ENCODE data around the gene TSHR. TPM values are rescaled to one million over a fixed set of nuclear protein-coding genes. Genes with fewer than 3 reads are reported as not detected.

TSHR gene
- total RNA-seq, 2 experiments from 2014 or later = not detected

DNA sequence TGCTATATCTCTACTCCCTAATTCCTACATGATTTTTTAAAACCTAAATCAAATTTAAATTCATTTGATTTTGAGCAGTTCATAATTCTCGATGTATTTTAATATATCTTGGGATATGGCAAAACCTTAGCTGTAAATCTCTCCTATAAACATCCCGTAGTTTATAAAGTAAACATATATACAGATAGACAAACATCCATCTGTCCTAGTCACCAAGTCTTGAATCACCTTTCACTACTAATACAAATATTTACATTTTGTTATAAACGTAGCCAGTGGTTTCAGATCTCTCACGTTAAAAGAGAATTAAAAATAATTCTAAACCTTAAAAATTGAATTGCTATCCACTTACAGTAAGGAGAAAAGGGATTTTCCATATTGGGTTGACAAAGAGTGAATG, 107.0 kb downstream of the TSHR start:
- H3K27me3 ChIP-seq (ENCODE audit: control insufficient read depth in 1 of 2, insufficient read depth in 2 of 2, low read length in 2 of 2) = peaks cover 0 to 2% of the 10 kb centered on the region in 2 experiments
- Mint-ChIP-seq H3K27me3 (peaks cover 28% of the 10 kb centered on the region), H3K4me1 (ENCODE audit: low read depth) (no peaks in the 10 kb centered on the region), H3K9me3 (no peaks in the 10 kb centered on the region), H3K36me3 (ENCODE audit: low read depth) (no peaks in the 10 kb centered on the region), H3K27ac (no peak overlapping the region), H3K4me3 (no peak overlapping the region)
- no peaks in the 10 kb centered on the region for H3K9me3 ChIP-seq (ENCODE audit: control insufficient read depth in 1 of 2, insufficient read depth in 1 of 2, low read length in 2 of 2)
- no peak overlapping the region for H3K4me3 ChIP-seq (ENCODE audit: low read length)
- TF ChIP-seq, protein P1, sequence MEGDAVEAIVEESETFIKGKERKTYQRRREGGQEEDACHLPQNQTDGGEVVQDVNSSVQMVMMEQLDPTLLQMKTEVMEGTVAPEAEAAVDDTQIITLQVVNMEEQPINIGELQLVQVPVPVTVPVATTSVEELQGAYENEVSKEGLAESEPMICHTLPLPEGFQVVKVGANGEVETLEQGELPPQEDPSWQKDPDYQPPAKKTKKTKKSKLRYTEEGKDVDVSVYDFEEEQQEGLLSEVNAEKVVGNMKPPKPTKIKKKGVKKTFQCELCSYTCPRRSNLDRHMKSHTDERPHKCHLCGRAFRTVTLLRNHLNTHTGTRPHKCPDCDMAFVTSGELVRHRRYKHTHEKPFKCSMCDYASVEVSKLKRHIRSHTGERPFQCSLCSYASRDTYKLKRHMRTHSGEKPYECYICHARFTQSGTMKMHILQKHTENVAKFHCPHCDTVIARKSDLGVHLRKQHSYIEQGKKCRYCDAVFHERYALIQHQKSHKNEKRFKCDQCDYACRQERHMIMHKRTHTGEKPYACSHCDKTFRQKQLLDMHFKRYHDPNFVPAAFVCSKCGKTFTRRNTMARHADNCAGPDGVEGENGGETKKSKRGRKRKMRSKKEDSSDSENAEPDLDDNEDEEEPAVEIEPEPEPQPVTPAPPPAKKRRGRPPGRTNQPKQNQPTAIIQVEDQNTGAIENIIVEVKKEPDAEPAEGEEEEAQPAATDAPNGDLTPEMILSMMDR (IDR thresholded peaks at IDR 0.05) = no peak
- ChIA-PET POLR2A (no interaction called here), CTCF (no interaction called here)
- no peak overlapping the region for H3K27ac ChIP-seq (ENCODE audit: low read depth in 1 of 2, low read length in 2 of 2)
- no peak for DNase-seq
- no peaks in the 10 kb centered on the region for H3K36me3 ChIP-seq (ENCODE audit: insufficient read depth, low read length)
- H3K4me1 ChIP-seq (ENCODE audit: insufficient read depth, low read length) = no peaks in the 10 kb centered on the region
- intact Hi-C loops (cut with DNase I, micrococcal nuclease) = no loop called here
- no peak for ATAC-seq (ENCODE audit: poor library complexity)

DNA sequence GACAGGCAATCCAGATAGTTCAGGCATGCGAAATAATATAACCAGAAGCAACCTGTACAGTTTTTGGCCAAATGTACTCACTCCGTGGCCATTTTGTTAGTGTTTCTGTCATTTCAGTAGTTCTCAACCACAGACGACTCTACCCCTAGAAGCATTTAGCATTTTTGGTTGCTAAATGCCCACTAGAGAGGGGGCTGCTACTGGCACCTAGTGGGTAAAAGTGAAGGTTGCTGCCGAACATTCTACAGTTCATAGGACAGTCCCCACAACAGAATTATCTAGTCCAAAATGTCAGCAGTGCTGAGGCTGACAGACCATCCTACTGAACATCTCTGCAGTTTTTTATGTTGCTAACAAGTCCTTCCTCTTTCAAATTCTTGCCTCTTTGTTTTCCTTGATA, 107.4 kb downstream of the TSHR start:
- TF ChIP-seq, protein P1 (IDR thresholded peaks at IDR 0.05) = no peak
- ChIA-PET CTCF (no interaction called here), POLR2A (no interaction called here)
- no peak overlapping the region for H3K4me3 ChIP-seq (ENCODE audit: low read length)
- Mint-ChIP-seq H3K9me3 (no peaks in the 10 kb centered on the region), H3K36me3 (ENCODE audit: low read depth) (no peaks in the 10 kb centered on the region), H3K27ac (no peak overlapping the region), H3K4me1 (ENCODE audit: low read depth) (no peaks in the 10 kb centered on the region), H3K4me3 (no peak overlapping the region), H3K27me3 (peaks cover 24% of the 10 kb centered on the region)
- intact Hi-C loops (cut with DNase I, micrococcal nuclease) = no loop called here
- peaks cover 0 to 2% of the 10 kb centered on the region in 2 experiments for H3K27me3 ChIP-seq (ENCODE audit: control insufficient read depth in 1 of 2, insufficient read depth in 2 of 2, low read length in 2 of 2)
- no peaks in the 10 kb centered on the region for H3K4me1 ChIP-seq (ENCODE audit: insufficient read depth, low read length)
- no peaks in the 10 kb centered on the region for H3K36me3 ChIP-seq (ENCODE audit: insufficient read depth, low read length)
- H3K27ac ChIP-seq (ENCODE audit: low read depth in 1 of 2, low read length in 2 of 2) = no peak overlapping the region
- no peaks in the 10 kb centered on the region for H3K9me3 ChIP-seq (ENCODE audit: control insufficient read depth in 1 of 2, insufficient read depth in 1 of 2, low read length in 2 of 2)
- ATAC-seq (ENCODE audit: poor library complexity) (no peak), DNase-seq (peak in 3 of 14 experiments; percentile 7 to 25 (median 20))

DNA sequence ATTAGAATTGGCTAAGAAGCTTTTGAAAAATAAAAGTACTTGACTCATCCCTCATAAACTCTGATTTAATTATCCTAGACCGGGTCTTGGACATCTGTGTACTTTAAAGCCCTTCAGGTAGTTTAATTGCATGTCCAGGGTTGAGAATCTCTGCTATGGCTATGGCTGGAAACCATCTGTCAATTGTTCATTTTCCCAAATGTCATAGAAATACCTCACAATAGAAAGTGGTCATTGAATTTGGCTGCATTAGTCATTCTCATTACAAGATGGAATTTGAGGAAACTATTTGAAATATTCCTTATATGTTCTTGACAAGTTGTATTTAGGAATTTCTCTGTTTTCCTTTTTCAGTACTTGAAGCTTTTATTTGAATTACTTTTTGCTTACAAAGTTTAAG, 111.3 kb downstream of the TSHR start:
- no peaks in the 10 kb centered on the region for H3K4me1 ChIP-seq (ENCODE audit: insufficient read depth, low read length)
- H3K4me1 Mint-ChIP-seq (ENCODE audit: low read depth) = no peaks in the 10 kb centered on the region
- TF ChIP-seq, protein P1 (IDR thresholded peaks at IDR 0.05) = no peak
- H3K27ac ChIP-seq (ENCODE audit: low read depth in 1 of 2, low read length in 2 of 2) = no peak overlapping the region
- no peak overlapping the region for H3K4me3 Mint-ChIP-seq
- H3K9me3 Mint-ChIP-seq = peaks cover 6% of the 10 kb centered on the region
- no peaks in the 10 kb centered on the region for H3K36me3 ChIP-seq (ENCODE audit: insufficient read depth, low read length)
- no peaks in the 10 kb centered on the region for H3K27me3 Mint-ChIP-seq
- no peak overlapping the region for H3K4me3 ChIP-seq (ENCODE audit: low read length)
- POLR2A ChIA-PET = no interaction called here
- CTCF ChIA-PET = no interaction called here
- intact Hi-C loops (cut with DNase I, micrococcal nuclease) = no loop called here
- peaks cover 6 to 14% of the 10 kb centered on the region in 2 experiments for H3K9me3 ChIP-seq (ENCODE audit: control insufficient read depth in 1 of 2, insufficient read depth in 1 of 2, low read length in 2 of 2)
- DNase-seq = no peak
- peaks cover 0 to 2% of the 10 kb centered on the region in 2 experiments for H3K27me3 ChIP-seq (ENCODE audit: control insufficient read depth in 1 of 2, insufficient read depth in 2 of 2, low read length in 2 of 2)
- no peaks in the 10 kb centered on the region for H3K36me3 Mint-ChIP-seq (ENCODE audit: low read depth)
- ATAC-seq (ENCODE audit: poor library complexity) = no peak
- no peak overlapping the region for H3K27ac Mint-ChIP-seq

Measured in CD4-positive, alpha-beta T cell (primary cell).